Urothelium cell line (cell line): ENCODE data around the gene THADA.
A peak's percentile ranks its signal among the peaks of the same experiment; 100 is the strongest.

Experiments
- DNase-seq: peaks from one replicate; pipeline ENCODE4 v3.0.0; 2011; ENCODE audit warnings: low spot score, mixed read lengths
- FAIRE-seq: peaks from 2 replicates; lab custom pipeline; 2011; peaks lifted over from hg19 to GRCh38; lab: Jason Lieb, UNC

The THADA gene

DNA sequence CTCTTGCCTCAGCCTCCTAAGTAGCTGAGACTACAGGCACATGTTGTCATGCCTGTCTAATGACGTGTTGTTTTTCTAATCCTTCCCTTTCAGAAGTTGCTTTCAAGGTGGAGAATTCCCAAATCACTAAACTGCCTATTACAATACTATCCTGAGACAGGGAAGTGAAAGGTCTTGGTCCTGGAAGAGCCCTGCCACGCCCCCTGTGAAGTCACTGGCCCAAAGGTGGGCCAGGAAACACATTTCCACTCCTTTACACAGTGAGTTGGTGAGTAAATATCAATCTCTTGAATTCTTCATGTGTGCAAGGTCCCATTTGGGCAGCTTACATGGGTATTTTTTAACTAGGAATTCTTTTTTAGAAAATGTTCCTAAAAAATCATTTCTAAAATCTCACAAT, 150.1 kb downstream of the THADA start:
- FAIRE-seq (no peak), DNase-seq (no peak)

DNA sequence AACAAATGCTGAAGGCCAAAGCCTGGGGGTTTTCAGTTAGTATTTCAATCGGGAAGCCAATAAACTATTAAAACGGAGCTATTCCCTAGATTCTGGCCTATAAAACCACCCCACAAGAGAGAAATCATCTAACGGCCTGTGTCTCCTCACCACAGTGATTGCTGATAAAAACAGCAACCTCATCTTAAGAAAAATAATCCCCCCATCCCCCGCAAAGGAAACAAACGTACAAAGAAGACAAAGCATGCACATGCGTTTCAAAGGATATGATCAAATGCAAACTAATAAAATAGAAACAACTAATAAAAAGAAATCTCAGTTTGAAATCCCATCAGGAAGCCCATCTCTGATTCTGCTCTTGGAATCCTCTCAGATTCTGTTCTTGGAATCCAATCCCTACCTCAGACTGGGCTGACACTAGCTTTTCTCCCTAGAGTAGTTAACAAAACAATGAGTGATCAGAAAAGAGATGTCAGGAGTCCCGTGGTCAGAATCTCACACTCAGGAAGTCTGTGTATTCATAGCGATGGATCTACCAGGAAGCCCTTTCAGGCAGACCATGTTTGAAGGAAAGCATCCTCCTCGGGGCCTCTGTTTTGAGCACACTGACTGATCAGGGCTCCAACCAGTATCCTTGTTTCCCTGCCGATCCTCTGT, 150.7 kb downstream of the THADA start:
- no peak for FAIRE-seq
- DNase-seq: no peak

DNA sequence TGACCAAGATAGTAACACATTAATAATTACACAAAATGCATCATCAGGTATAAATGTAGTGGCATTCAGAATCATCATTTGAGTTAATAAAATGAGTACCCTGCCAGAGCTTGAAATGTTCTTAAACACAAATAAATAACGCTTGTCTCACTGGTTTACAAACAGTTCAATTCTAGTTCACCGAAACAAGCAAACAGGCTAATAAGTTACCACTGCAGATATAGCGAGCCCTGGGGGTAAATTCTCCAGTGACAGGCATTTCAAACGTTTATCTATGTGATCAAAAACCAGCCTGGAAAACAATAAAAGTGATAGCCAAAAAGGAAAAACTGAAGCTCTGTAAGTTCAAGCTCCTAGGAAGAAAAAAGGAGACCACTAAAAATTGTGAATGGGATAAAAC, 152.6 kb downstream of the THADA start:
- DNase-seq (no peak), FAIRE-seq (no peak)

DNA sequence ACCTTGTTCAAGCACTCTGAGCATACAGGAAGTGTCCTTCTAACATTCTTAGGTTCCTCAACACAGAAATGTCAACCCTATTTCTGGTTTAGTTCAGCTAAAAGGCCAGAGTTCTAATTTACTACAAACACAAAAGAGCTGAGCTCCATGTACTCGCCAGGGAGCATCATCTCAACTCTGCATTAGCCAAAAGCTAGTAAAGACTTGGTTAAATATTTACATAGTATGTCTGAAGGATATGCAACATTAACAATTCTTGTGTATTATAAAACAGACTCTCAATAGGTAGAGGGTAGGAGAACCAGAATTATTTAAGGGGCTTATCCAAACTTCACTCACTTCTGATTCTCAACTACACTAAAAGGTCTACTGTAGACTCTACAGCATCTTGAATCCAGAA, 154.6 kb downstream of the THADA start:
- DNase-seq (no peak), FAIRE-seq (no peak)

DNA sequence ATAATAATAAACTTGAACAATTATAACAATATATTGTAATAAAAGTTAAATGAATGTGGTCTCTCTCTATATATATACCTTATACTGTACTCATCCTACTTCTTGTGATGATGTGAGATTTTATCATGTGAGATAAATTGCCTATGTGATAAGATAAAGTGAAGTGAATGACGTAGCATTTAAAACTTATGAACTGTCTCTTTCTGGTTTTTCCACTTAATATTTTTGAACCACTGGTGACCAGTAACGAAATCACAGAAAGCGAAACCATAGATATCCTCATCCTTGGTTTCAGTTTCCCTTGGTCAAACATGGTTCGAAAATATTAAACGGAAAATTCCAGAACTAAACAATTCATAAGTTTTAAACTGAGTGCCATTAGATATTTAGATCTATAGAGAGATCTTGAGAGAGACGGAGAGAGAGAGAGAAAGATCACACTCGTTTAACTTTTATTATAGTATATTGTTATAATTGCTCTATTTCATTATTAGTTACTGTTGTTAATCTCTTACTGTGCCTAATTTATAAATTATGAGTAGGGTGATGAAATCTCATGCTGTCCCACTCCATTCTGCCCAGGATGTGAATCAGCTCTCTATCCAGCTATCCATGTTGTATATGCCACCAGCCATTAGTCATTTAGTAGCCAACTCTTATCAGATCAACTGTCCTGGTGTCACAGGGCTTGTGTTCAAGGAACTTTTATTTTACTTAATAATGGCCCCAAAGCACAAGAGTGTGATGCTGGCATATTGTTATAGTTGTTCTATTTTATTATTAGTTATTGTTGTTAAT, 156.8 kb downstream of the THADA start:
- no peak for FAIRE-seq
- no peak for DNase-seq

DNA sequence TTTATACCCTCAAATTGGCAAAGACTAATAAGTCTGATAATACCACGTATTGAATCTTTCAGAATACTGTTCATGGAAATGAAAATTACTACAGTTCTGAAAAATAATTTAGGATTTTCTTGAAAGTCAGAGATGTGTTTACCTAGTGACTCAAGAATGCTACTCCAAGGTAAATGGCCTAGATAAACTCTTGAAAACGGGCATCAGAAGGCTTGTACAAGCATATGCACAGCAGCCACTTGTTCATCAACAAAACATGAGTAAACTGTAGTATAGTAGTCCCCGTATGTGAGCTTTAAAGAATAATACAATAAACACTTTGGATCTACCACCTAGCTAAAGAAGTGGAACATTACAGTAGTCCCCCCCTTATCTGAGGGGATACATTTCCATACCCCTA, 157.5 kb downstream of the THADA start:
- DNase-seq (no peak), FAIRE-seq (no peak)

DNA sequence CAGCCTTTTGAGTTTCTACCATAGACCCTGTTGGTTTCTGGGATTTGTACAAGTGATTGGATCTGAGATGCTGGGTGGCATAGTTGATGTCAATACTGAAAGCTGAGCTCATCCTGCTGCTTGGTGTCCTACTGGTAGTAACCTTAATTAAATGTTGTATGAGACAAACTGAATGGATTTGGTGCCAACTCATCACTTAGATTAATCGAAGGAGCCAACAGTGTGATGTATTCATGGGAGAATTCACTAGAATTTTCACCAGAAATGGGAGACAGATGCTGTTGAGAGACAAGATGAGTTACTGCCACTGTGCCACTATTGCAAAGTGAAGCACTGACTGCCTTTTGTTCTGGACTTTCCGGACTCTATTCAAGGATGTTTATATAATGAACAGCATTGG, 158.5 kb downstream of the THADA start:
- FAIRE-seq: no peak
- DNase-seq: no peak

DNA sequence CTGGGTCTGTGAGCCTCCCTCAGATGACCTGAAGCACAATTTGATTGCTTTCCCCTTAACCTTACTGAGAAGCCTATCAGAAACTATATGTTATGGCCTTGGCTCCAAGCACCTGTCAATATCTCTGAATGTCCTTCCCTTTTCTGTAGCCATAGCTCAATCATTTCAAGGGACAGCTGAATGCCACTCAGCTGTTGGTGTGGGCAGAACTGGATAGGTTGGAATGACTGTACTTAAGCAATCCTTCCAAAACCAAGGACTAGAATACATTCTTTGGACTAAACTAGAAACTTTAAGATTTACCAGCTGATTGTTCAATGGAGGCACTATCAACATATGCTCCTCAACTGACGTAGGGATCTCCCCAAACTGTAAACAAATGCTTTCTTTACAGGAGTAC, 159.4 kb downstream of the THADA start:
- DNase-seq (no peak), FAIRE-seq (no peak)

DNA sequence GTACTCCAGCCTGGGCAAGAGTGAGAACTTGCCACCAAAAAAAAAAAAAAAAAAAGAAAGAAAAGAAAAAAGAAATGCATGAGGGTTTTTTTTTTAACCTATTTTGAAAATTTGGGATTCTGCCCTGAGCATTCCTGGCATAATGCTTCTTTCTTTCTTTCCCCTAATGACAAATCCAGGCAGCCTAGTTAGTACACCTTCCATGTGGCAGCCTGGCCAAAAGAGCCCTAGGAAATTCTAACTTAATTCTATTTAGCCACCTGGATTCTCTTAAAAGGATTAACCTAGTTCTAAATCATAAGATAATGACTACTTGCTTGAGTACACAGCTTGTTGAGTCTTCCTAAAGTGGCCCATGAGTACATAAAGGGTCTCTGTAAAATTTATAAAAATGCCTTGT, 160.1 kb downstream of the THADA start:
- FAIRE-seq (no peak), DNase-seq (no peak)

DNA sequence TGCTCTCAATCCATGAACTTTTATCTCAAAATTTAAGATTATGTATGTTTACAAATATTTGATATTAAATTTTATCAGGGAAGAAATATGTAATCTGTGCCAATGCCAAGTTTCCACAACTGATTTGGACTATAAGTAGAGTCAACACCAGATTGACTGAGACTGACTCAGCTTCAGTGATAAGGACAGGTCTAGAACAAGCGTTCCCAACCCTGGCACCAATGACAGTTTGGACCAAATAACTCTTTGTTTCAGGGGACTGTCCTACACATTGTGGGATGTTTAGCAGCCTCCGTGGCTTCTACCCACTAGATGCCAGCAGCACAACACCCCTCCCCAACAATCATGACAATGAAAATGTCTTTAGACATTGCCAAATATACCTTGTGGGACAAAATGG, 165.3 kb downstream of the THADA start:
- FAIRE-seq: no peak

DNA sequence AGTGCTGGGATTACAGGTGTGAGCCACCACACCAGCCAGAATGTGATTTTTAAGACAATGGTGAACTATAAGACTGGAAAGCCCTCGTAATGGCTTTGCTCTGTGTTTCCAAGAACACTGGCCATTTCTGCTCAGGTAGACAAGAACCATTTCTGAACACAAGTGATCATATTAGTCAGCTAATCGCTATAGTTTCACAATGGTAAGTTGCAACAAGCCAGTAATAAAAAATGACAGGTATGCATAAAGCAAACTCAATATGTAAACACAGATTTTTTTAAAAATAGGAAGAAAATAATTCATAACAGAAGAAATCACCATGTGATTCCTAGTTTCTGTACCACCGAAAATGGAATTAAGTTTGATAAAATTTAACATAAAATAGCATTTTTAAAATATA, 166.5 kb downstream of the THADA start:
- FAIRE-seq (no peak), DNase-seq (no peak)

More for the DNA sequence above, 165.3 kb downstream of the THADA start:
- DNase-seq: no peak

DNA sequence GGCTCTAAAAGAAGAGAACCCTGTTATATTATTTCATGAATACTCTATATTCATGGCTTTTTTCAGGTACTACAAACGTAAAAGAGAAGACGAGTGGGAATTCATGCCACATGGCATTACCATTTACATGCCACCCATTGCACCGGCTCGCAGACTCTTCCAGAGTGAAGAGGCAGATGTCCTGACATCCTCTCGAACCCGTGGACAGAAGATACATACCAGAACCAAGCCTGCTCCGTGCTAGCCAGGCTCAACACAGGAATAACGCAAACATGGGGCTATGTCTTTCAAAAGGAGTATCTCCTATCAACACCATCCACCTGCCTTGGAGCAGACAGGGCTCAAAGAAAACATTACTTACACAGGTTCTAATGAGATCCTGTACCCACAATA, 168.8 kb downstream of the THADA start:
- no peak for FAIRE-seq
- DNase-seq: no peak

DNA sequence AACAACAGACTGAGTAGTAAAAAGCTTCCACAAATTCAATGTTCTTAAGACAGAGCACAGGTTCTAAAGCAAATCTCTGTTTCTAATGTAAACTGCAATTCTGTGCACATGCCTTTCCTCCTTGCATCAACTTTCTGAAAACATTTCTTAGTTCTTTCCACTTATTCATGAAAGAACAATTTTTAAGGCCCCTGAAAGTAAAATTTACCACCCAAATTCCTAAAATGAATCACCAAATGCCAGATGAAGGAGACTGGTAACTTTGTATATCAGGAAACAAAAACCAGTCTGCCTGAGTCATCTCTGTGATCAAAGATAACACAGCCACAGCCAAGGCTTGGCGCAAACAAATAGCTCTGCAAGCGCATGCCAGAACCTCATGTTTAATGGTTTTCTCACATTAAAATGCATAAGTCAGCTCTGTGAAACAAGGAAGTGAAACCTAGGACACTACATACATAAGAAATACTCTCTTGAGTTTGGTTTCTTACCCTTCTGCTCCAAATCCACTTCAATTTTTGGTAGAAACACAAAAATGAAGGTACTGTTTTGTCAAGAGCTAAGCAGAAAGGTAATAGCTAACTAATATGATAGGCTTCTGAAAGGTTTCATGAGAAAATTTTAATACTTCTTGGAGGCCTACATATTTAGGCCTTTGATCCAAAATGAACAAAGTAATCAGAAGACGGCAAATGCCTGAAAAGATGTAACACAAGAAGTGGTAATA, 169.4 kb downstream of the THADA start:
- FAIRE-seq: no peak

DNA sequence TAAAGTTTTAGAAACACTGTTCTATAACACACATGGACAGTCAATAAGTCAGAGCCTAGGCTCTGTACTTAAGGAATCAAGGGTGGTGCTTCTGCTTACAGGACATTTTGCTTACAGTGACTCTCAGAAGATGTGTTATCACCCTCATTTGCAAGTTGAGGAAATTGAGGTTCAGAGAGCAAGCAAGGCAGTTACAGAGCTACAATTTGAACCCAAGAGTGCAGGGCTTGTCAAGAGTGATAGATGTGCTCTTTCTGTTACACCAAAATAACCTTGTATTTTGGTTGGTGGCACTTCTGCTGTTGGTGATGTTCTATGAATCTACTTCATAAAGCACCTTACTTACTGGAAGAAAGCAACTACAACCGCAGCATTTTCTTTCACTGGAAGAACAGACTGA, 170.2 kb downstream of the THADA start:
- FAIRE-seq (no peak), DNase-seq (no peak)

More for the DNA sequence above, 169.4 kb downstream of the THADA start:
- DNase-seq: peak; percentile 87

DNA sequence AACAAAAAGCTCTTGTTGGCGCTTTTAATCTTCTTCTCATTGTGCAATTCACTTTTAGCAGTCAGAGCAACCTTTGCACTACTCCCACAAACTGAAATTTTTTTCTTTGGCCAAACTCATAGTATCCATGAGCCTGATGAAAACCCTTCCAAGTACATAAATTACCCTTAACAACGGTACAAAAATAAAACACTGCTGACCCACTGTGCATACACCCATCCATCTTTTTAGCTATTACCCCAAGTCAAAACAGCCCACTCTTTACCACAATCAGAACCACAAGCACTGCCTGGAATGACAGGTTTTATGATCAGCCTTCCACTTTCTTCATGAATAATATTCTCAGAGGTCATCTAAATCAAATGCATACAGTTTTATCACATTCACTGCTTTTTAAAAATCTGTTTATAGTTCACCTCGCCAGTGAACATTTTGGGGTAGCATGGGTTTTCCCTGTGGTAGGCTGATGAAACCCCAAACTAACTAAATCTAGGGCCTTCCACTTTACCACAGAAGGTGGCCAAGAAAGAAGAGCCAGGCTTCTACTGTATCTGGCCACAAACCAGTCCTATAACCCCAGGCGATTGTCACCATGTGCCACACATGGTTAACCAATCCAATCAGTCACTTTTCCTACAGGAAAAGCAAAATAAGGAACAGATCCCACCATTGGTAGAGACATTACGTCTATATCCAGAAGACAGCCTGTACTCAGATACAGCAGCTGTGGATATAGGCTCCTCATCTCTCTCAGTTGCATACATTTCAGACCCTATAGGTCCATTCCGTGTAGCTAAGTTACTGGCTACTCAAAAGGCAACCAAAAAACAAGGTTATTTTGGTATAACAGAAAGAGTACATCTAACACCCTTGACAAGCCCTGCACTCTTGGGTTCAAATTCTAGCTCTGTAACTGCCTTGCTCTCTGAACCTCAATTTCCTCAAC, 171.3 kb downstream of the THADA start:
- no peak for DNase-seq
- no peak for FAIRE-seq

DNA sequence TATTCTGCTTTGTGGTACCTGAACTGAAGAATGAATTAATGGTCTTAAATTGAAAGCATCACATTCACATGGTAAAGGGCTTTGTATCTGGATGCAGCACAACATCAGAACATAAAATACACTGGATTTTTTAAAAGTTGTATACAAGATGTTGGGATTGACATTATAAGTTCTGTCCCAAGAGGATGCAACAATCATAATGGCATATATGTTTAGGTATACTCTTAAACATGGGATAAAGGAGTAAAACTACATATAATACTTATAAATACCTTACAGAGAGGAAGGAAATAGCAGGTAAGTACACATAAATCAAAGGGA, 171.9 kb downstream of the THADA start:
- DNase-seq: no peak
- no peak for FAIRE-seq

DNA sequence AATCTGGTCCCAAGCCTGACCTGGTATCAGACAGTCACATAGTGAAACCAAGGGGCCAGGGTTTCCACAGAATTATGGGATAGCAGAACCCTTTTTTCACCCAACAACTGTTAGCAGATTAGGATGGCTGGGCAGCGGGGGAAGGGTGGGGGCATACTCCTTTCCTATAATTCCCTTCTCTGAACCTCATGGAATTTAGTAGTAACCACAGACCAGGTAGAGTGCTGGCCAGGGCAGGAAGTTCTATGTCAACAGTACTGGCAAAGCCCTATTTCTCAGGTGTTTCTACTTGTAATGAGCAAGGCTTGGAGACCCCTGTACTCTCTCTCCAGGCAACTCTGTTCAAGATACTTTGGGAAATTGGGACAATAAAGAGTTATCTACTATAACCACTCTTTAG, 174.6 kb downstream of the THADA start:
- DNase-seq (peak; percentile 31), FAIRE-seq (no peak)

DNA sequence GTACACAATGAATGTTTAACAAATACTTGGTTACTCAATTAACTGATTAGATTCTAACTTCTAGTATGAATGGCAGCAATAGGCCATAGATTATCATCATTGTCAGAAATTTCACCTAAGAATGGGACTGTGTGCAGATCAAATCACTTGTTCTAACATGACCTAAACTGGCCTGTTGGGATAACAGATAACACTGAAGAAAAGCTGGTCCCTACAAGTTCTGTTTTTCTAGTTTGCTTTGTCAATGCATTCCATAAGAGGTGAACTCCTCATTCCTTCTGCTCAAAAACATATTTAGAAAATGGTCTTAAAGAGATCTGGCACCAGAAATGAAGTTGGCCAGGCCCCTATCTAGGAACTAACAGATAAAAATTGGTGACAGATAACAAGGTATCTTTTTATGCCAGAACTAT, 175.4 kb downstream of the THADA start:
- FAIRE-seq: no peak
- DNase-seq: no peak

DNA sequence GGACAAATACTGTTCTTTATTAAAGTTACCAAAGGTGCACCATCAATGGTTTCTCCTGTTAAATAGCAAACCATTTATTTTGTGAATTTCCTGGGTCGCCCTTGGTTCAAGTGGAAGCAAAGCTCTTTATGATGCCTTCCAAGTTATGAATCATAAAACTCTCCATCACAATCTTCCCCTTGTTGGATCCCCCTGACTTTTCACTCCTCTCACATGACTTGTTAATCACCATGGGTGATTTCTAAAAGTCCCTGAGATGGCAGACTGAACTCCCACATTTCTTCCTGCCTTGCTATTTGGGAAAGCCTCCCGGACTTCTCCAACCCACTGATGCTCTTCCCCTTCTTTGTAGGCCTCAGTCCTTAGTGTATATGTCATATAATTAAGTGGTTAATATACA, 176.0 kb downstream of the THADA start:
- DNase-seq: no peak
- no peak for FAIRE-seq

DNA sequence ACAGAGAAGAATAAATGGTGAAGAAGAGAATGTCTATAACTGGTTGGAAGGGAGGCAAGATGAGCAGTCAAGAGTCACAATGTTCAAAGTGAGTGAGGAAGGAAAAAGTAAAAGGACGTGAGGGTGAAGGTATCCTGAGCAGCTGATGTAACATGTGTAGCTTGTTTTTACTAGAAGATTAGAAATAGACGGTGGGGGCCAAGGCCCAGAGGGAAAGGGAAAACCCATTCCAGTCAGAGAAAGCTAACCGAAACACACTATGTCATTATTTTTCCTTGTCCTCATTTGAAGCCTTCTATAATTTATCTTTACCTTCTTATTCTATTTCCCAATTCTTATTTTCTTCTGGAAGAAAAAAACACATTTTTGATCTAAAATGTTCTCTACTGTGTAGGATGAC, 176.6 kb downstream of the THADA start:
- no peak for DNase-seq
- FAIRE-seq: no peak

DNA sequence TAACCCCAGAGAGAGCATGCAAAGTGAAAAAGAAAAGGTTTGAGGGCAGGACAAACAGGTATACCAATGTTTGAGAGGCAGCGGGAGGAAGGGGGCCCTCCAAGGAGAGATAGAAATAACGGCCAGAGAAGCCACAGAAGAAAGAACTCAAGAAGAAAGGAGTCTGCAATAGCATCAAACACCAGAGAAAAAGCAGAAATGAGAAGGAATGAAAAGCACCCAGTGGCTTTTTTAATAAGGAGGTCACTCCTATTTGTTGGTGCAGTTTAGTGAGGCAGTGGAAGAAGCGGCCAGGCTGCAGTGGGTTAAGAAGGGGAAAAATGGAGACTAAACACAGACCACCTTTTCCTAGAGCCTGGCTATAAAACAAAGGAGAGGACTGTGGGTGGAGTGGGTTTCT, 177.2 kb downstream of the THADA start:
- DNase-seq: no peak
- no peak for FAIRE-seq
